HepG2 (cell line): ENCODE measurements around the gene NCOA4. TPM values are rescaled to one million over a fixed set of nuclear protein-coding genes. Genes with fewer than 3 reads are reported as not detected.
A peak's percentile ranks its signal among the peaks of the same experiment; 100 is the strongest.

Experiments used
- ARNT2 ChIP-seq: sonication (generic); formaldehyde crosslinking; IDR thresholded peaks from 2 replicates; pipeline ENCODE4 v1.8.0; 2022; ENCODE audit warnings: mild to moderate bottlenecking, low read depth, missing genetic modification reagents, moderate library complexity
- BHLHE40 ChIP-seq: IDR thresholded peaks from 2 replicates; pipeline ENCODE4 v1.6.1; 2011; ENCODE audit warnings: low read length, improper control_type of control experiment
- BORCS8-MEF2B ChIP-seq: sonication (generic); formaldehyde crosslinking; IDR thresholded peaks from 2 replicates; pipeline ENCODE4 v1.8.0; 2022; ENCODE audit warnings: mild to moderate bottlenecking, missing genetic modification reagents
- HHEX ChIP-seq: IDR thresholded peaks from 2 replicates; pipeline ENCODE4 v1.6.1; 2016; ENCODE audit warnings: control low read depth
- HOXA5 ChIP-seq: sonication (generic); formaldehyde crosslinking; IDR thresholded peaks from 2 replicates; pipeline ENCODE4 v1.4.0; 2020; ENCODE audit warnings: missing genetic modification reagents
- NR2F6 ChIP-seq, 2 experiments: IDR thresholded peaks; 2 replicates each; pipeline ENCODE4 v1.6.1; 2016; ENCODE audit warnings: antibody characterized with exemption in 1 of 2, mild to moderate bottlenecking in 1 of 2
- NR3C1 ChIP-seq: sonication (generic); formaldehyde crosslinking; IDR thresholded peaks from 2 replicates; pipeline ENCODE4 v1.4.0; 2020; ENCODE audit warnings: missing genetic modification reagents
- SMAD9 ChIP-seq: sonication (generic); formaldehyde crosslinking; IDR thresholded peaks from 2 replicates; pipeline ENCODE4 v1.5.1; 2020; ENCODE audit warnings: mild to moderate bottlenecking, missing genetic modification reagents
- TCF7L2 ChIP-seq: IDR thresholded peaks from 2 replicates; pipeline ENCODE4 v1.6.1; 2011; ENCODE audit warnings: mild to moderate bottlenecking, low read depth, low read length, moderate library complexity
- TOE1 ChIP-seq: sonication (generic); formaldehyde crosslinking; IDR thresholded peaks from 2 replicates; pipeline ENCODE4 v1.4.0; 2020; ENCODE audit warnings: mild to moderate bottlenecking, missing genetic modification reagents
- ZFP90 ChIP-seq: sonication (generic); formaldehyde crosslinking; IDR thresholded peaks from 2 replicates; pipeline ENCODE4 v1.8.0; 2022; ENCODE audit warnings: missing genetic modification reagents, mild to moderate bottlenecking, inconsistent platforms, borderline replicate concordance
- ZNF720 ChIP-seq: sonication (generic); formaldehyde crosslinking; IDR thresholded peaks from 2 replicates; pipeline ENCODE4 v1.4.0; 2020; ENCODE audit warnings: missing genetic modification reagents
- ZNF781 ChIP-seq: sonication (generic); formaldehyde crosslinking; IDR thresholded peaks from 2 replicates; pipeline ENCODE4 v1.5.1; 2020; ENCODE audit warnings: borderline replicate concordance, mild to moderate bottlenecking, missing genetic modification reagents; ENCODE audit errors: not compliant biosample characterization
- ZSCAN21 ChIP-seq: sonication (generic); formaldehyde crosslinking; IDR thresholded peaks from 2 replicates; pipeline ENCODE4 v1.8.0; 2022; ENCODE audit warnings: mild to moderate bottlenecking, missing genetic modification reagents, moderate library complexity, borderline replicate concordance
- polyA plus RNA-seq, 8 experiments: library from polyadenylated mRNA; depleted of rRNA in 3 of 8; stranded (reverse) in 7 of 8; unstranded in 1 of 8; fragments of >200 nt; fragmentation: Illumina TruSeq in 4 of 8; extraction: Trizol in 4 of 8; gene quantifications; 2 replicates each; pipeline versions ENCODE4 v1.2.1 to v1.2.3, GENCODE V29; 2011 to 2016; ENCODE audit warnings: low read depth in 4 of 8, missing spikeins in 1 of 8, mixed read lengths in 1 of 8; ENCODE audit not compliant: insufficient read depth in 1 of 8
- total RNA-seq, 5 experiments: library from RNA; depleted of rRNA; stranded (reverse); fragments of >200 nt; fragmentation: Illumina TruSeq; extraction: Trizol; gene quantifications; 2 replicates each; pipeline ENCODE4 v1.2.3, GENCODE V29; 2016; ENCODE audit warnings: low read depth in 1 of 5
- TF ChIP-seq, protein P1 (sequence below): sonication (generic); formaldehyde crosslinking; IDR thresholded peaks from 2 replicates; pipeline ENCODE4 v1.8.1; 2023; ENCODE audit warnings: mild to moderate bottlenecking, missing genetic modification reagents
- TF ChIP-seq, protein P2 (sequence below): IDR thresholded peaks from 2 replicates; pipeline ENCODE4 v1.6.1; 2016; ENCODE audit warnings: mild to moderate bottlenecking, missing biosample characterization, missing genetic modification reagents
- TF ChIP-seq, protein P3 (sequence below): sonication (generic); formaldehyde crosslinking; IDR thresholded peaks from 2 replicates; pipeline ENCODE4 v1.5.0; 2020; ENCODE audit warnings: mild to moderate bottlenecking, missing genetic modification reagents, borderline replicate concordance
- TF ChIP-seq, protein P4 (sequence below): sonication (generic); formaldehyde crosslinking; conservative IDR thresholded peaks from 2 replicates; pipeline ENCODE4 v1.4.0; 2020; ENCODE audit warnings: missing genetic modification reagents
- TF ChIP-seq, protein P5 (sequence below): sonication (generic); formaldehyde crosslinking; IDR thresholded peaks from 2 replicates; pipeline ENCODE4 v1.4.0; 2020; ENCODE audit warnings: missing genetic modification reagents

The NCOA4 gene
- total and polyA plus RNA-seq, 2 of the 13 experiments (the other 11 are each of a cell fraction or from before 2014, with no cell fraction given) = 306 to 400 TPM

DNA sequence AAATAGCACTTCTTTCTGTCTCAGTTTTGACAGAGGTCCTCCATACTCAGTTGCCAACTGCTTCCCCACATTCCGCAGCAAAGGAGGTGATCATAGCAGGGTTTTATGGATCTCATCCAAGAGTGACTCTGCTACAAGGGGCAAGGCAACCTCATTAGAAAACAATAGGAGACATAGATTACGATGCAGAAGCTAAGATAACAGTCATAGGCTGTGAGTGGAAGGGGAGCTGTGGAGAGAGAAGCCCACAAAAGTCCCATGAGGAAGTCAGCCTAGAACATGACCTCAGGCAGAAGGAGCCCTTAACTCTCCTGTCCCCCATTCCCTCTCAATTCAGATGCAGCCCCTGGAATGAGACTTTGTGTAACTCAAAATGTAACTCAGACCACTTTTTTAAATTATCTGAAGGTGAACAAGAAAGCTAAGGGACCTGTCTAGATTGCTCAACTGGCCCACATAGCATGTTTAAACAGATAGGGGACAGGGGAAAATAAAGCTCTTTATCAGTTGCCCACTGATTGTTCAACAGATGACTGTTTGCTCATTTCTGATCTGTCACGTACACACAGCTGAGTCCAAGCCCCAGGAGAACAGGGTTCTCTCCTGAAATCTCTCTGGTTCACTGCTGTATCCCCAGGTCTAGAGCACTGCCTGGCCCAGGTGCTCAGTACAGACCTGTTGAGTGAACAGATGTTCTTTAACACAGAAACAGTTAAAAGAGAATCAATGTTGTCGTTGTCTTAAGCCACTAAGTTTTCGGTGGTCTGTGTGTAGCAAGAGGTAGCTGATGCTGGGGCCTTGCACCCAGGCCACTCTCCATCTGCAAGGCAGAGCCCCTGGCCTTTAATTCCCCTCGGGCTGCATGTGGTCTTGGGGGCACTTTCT, 1.5 kb upstream of the NCOA4 start (continued):
- TF ChIP-seq, protein P1, sequence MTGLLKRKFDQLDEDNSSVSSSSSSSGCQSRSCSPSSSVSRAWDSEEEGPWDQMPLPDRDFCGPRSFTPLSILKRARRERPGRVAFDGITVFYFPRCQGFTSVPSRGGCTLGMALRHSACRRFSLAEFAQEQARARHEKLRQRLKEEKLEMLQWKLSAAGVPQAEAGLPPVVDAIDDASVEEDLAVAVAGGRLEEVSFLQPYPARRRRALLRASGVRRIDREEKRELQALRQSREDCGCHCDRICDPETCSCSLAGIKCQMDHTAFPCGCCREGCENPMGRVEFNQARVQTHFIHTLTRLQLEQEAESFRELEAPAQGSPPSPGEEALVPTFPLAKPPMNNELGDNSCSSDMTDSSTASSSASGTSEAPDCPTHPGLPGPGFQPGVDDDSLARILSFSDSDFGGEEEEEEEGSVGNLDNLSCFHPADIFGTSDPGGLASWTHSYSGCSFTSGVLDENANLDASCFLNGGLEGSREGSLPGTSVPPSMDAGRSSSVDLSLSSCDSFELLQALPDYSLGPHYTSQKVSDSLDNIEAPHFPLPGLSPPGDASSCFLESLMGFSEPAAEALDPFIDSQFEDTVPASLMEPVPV (CRISPR knock-in tag) = no peak
- no peak for TF ChIP-seq ZSCAN21 (CRISPR knock-in tag)
- peak; percentile 85; the same call in 1 of the 2 replicates for TF ChIP-seq HOXA5 (CRISPR knock-in tag)
- TF ChIP-seq, protein P2, sequence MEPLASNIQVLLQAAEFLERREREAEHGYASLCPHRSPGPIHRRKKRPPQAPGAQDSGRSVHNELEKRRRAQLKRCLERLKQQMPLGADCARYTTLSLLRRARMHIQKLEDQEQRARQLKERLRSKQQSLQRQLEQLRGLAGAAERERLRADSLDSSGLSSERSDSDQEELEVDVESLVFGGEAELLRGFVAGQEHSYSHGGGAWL (CRISPR knock-in tag) = no peak
- no peak for TF ChIP-seq ZNF720 (CRISPR knock-in tag)
- TF ChIP-seq, protein P3, sequence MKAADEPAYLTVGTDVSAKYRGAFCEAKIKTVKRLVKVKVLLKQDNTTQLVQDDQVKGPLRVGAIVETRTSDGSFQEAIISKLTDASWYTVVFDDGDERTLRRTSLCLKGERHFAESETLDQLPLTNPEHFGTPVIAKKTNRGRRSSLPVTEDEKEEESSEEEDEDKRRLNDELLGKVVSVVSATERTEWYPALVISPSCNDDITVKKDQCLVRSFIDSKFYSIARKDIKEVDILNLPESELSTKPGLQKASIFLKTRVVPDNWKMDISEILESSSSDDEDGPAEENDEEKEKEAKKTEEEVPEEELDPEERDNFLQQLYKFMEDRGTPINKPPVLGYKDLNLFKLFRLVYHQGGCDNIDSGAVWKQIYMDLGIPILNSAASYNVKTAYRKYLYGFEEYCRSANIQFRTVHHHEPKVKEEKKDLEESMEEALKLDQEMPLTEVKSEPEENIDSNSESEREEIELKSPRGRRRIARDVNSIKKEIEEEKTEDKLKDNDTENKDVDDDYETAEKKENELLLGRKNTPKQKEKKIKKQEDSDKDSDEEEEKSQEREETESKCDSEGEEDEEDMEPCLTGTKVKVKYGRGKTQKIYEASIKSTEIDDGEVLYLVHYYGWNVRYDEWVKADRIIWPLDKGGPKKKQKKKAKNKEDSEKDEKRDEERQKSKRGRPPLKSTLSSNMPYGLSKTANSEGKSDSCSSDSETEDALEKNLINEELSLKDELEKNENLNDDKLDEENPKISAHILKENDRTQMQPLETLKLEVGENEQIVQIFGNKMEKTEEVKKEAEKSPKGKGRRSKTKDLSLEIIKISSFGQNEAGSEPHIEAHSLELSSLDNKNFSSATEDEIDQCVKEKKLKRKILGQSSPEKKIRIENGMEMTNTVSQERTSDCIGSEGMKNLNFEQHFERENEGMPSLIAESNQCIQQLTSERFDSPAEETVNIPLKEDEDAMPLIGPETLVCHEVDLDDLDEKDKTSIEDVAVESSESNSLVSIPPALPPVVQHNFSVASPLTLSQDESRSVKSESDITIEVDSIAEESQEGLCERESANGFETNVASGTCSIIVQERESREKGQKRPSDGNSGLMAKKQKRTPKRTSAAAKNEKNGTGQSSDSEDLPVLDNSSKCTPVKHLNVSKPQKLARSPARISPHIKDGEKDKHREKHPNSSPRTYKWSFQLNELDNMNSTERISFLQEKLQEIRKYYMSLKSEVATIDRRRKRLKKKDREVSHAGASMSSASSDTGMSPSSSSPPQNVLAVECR = peak; percentile 60; the same call in 1 of the 2 replicates
- no peak for TF ChIP-seq BORCS8-MEF2B
- 0 out of 2 replicates have a peak, but pooled peaks have one; percentile 16 for TF ChIP-seq TOE1
- TF ChIP-seq HHEX (CRISPR knock-in tag) = peak; percentile 67; the same call in 1 of the 2 replicates
- TF ChIP-seq NR3C1 (CRISPR knock-in tag) = no peak
- TF ChIP-seq NR2F6 (IDR thresholded peaks at IDR 0.05) = peak; percentile 89
- TF ChIP-seq NR2F6 (CRISPR knock-in tag; IDR thresholded peaks at IDR 0.05) = peak; percentile 81
- TF ChIP-seq TCF7L2 = no peak
- peak; percentile 49 for TF ChIP-seq ZNF781 (CRISPR knock-in tag)
- 0 out of 2 replicates have a peak, but pooled peaks have one; percentile 63 for TF ChIP-seq ZFP90
- TF ChIP-seq, protein P4, sequence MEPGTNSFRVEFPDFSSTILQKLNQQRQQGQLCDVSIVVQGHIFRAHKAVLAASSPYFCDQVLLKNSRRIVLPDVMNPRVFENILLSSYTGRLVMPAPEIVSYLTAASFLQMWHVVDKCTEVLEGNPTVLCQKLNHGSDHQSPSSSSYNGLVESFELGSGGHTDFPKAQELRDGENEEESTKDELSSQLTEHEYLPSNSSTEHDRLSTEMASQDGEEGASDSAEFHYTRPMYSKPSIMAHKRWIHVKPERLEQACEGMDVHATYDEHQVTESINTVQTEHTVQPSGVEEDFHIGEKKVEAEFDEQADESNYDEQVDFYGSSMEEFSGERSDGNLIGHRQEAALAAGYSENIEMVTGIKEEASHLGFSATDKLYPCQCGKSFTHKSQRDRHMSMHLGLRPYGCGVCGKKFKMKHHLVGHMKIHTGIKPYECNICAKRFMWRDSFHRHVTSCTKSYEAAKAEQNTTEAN (CRISPR knock-in tag) = peak; percentile 78; the same call in 1 of the 2 replicates
- TF ChIP-seq SMAD9 (CRISPR knock-in tag) = no peak
- no peak for TF ChIP-seq BHLHE40
- peak; percentile 80; the same call in 1 of the 2 replicates for TF ChIP-seq ARNT2
- TF ChIP-seq, protein P5, sequence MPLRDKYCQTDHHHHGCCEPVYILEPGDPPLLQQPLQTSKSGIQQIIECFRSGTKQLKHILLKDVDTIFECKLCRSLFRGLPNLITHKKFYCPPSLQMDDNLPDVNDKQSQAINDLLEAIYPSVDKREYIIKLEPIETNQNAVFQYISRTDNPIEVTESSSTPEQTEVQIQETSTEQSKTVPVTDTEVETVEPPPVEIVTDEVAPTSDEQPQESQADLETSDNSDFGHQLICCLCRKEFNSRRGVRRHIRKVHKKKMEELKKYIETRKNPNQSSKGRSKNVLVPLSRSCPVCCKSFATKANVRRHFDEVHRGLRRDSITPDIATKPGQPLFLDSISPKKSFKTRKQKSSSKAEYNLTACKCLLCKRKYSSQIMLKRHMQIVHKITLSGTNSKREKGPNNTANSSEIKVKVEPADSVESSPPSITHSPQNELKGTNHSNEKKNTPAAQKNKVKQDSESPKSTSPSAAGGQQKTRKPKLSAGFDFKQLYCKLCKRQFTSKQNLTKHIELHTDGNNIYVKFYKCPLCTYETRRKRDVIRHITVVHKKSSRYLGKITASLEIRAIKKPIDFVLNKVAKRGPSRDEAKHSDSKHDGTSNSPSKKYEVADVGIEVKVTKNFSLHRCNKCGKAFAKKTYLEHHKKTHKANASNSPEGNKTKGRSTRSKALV (CRISPR knock-in tag) = no peak
